Measurements from ENCODE around the gene ELOB.

GRCh38 chr16:2769675-2770056 lies 7.4 kb downstream of the ELOB start:
- TF ChIP-seq CTCF (IDR thresholded peaks at IDR 0.05; ENCODE audit: insufficient read depth, low read depth, low read length) (no peak), EZH2 (IDR thresholded peaks at IDR 0.05; ENCODE audit: insufficient read depth, low read length) (no peak)

All from astrocyte (in vitro differentiated cells and primary cell).